IgD-negative memory B cell (primary cell): Measurements from ENCODE around the gene SNX8. TPM values are rescaled to one million over a fixed set of nuclear protein-coding genes. Genes with fewer than 3 reads are reported as not detected.

Experiments
- H3K27ac Mint-ChIP-seq, 3 donors: one replicate each; pipeline ENCODE4 v1.8.0; 2020 to 2022; ENCODE audit warnings: mild to moderate bottlenecking in 3 of 3, mixed read lengths in 3 of 3, moderate library complexity in 1 of 3
- H3K27me3 Mint-ChIP-seq: one replicate; pipeline ENCODE4 v1.8.0; 2021; ENCODE audit warnings: mixed read lengths
- H3K36me3 Mint-ChIP-seq: one replicate; pipeline ENCODE4 v1.8.0; 2020; ENCODE audit warnings: mild to moderate bottlenecking, mixed read lengths
- H3K4me1 Mint-ChIP-seq, 3 donors: one replicate each; pipeline ENCODE4 v1.8.0; 2020 to 2022; ENCODE audit warnings: mixed read lengths in 3 of 3, mild to moderate bottlenecking in 1 of 3
- H3K4me3 Mint-ChIP-seq, 4 donors: one replicate each; pipeline ENCODE4 v1.8.0; 2020 to 2022; ENCODE audit warnings: mild to moderate bottlenecking in 4 of 4, mixed read lengths in 4 of 4, moderate library complexity in 3 of 4
- H3K9me3 Mint-ChIP-seq, 3 donors: one replicate each; pipeline ENCODE4 v1.8.0; 2020 to 2021; ENCODE audit warnings: mixed read lengths in 3 of 3, mild to moderate bottlenecking in 1 of 3
- polyA plus RNA-seq: library from polyadenylated mRNA; unstranded; fragments of 300-500 nt; fragmentation: Illumina TruSeq; gene quantifications from one replicate; pipeline ENCODE4 v1.2.3, GENCODE V29; 2021

The SNX8 gene
- polyA plus RNA-seq: 61.3 TPM

GRCh38 chr7:2314209-2314955 lies at the start of gene SNX8:
Gene SNX8 (minus strand): TSS chr7:2314441. CDS start chr7:2314421, 20 bp downstream.
- H3K36me3 Mint-ChIP-seq: peaks cover 2% of the 10 kb centered on the region
- H3K4me1 Mint-ChIP-seq: peaks cover 12 to 28% (median 23%) of the 10 kb centered on the region in 3 donors
- peak within 1 kb of the TSS; percentile 98 to 99 (median 98) for H3K27ac Mint-ChIP-seq
- no peaks in the 10 kb centered on the region for H3K9me3 Mint-ChIP-seq
- no peaks in the 10 kb centered on the region for H3K27me3 Mint-ChIP-seq
- H3K4me3 Mint-ChIP-seq: peak within 1 kb of the TSS in 2 of 4 donors; percentile 92 to 98

- Mint-ChIP-seq H3K27me3 (no peaks in the 10 kb centered on the region), H3K4me1 (peaks cover 4 to 21% (median 16%) of the 10 kb centered on the region in 3 donors), H3K36me3 (no peaks in the 10 kb centered on the region), H3K27ac (peak overlapping the region in 1 of 3 donors; percentile 19), H3K4me3 (no peak overlapping the region), H3K9me3 (no peaks in the 10 kb centered on the region)
These were observed 48.3 kb upstream of the SNX8 start for GRCh38 chr7:2362385-2363088.

GRCh38 chr7:2360796-2361195 lies 46.6 kb upstream of the SNX8 start:
- Mint-ChIP-seq H3K27ac (peak overlapping the region in 1 of 3 donors; percentile 21), H3K4me1 (peaks cover 8 to 31% (median 27%) of the 10 kb centered on the region in 3 donors), H3K27me3 (no peaks in the 10 kb centered on the region), H3K9me3 (no peaks in the 10 kb centered on the region), H3K4me3 (no peak overlapping the region), H3K36me3 (no peaks in the 10 kb centered on the region)

GRCh38 chr7:2359610-2360009 lies 45.4 kb upstream of the SNX8 start:
- H3K9me3 Mint-ChIP-seq: no peaks in the 10 kb centered on the region
- peak overlapping the region in 2 of 4 donors; percentile 12 to 33 for H3K4me3 Mint-ChIP-seq
- H3K4me1 Mint-ChIP-seq: peaks cover 10 to 31% (median 29%) of the 10 kb centered on the region in 3 donors
- no peaks in the 10 kb centered on the region for H3K27me3 Mint-ChIP-seq
- peak overlapping the region in 2 of 3 donors; percentile 31 to 51 for H3K27ac Mint-ChIP-seq
- no peaks in the 10 kb centered on the region for H3K36me3 Mint-ChIP-seq

- no peaks in the 10 kb centered on the region for H3K9me3 Mint-ChIP-seq
- peak overlapping the region in 1 of 4 donors; percentile 33 for H3K4me3 Mint-ChIP-seq
- H3K27ac Mint-ChIP-seq: peak overlapping the region in 2 of 3 donors; percentile 31 to 51
- no peaks in the 10 kb centered on the region for H3K27me3 Mint-ChIP-seq
- H3K36me3 Mint-ChIP-seq: no peaks in the 10 kb centered on the region
- peaks cover 10 to 33% (median 29%) of the 10 kb centered on the region in 3 donors for H3K4me1 Mint-ChIP-seq
These were observed 44.8 kb upstream of the SNX8 start for GRCh38 chr7:2358968-2359527.

GRCh38 chr7:2357571-2357970 lies 43.3 kb upstream of the SNX8 start:
- H3K4me3 Mint-ChIP-seq: peak overlapping the region in 3 of 4 donors; percentile 18 to 93 (median 33)
- H3K27ac Mint-ChIP-seq: peak overlapping the region in 1 of 3 donors; percentile 1
- H3K27me3 Mint-ChIP-seq: no peaks in the 10 kb centered on the region
- H3K9me3 Mint-ChIP-seq: no peaks in the 10 kb centered on the region
- H3K4me1 Mint-ChIP-seq: peaks cover 10 to 35% (median 34%) of the 10 kb centered on the region in 3 donors
- H3K36me3 Mint-ChIP-seq: no peaks in the 10 kb centered on the region

- Mint-ChIP-seq H3K36me3 (no peaks in the 10 kb centered on the region), H3K27ac (peak overlapping the region in 1 of 3 donors; percentile 1), H3K4me1 (peaks cover 10 to 35% (median 34%) of the 10 kb centered on the region in 3 donors)
These were observed 42.9 kb upstream of the SNX8 start for GRCh38 chr7:2357165-2357564.

GRCh38 chr7:2355705-2356008 lies 41.4 kb upstream of the SNX8 start:
- Mint-ChIP-seq H3K27me3 (no peaks in the 10 kb centered on the region), H3K36me3 (no peaks in the 10 kb centered on the region), H3K4me3 (peak overlapping the region; percentile 83 to 93 (median 90)), H3K4me1 (peaks cover 10 to 34% (median 33%) of the 10 kb centered on the region in 3 donors), H3K27ac (peak overlapping the region; percentile 67 to 91 (median 83)), H3K9me3 (no peaks in the 10 kb centered on the region)

More at GRCh38 chr7:2357165-2357564, 42.9 kb upstream of the SNX8 start:
- H3K9me3 Mint-ChIP-seq: no peaks in the 10 kb centered on the region
- no peaks in the 10 kb centered on the region for H3K27me3 Mint-ChIP-seq
- H3K4me3 Mint-ChIP-seq: peak overlapping the region; percentile 33 to 93 (median 36)

GRCh38 chr7:2354939-2355704 lies 40.9 kb upstream of the SNX8 start:
- Mint-ChIP-seq H3K27ac (peak overlapping the region in 2 of 3 donors; percentile 83 to 100), H3K4me1 (peaks cover 10 to 33% (median 27%) of the 10 kb centered on the region in 3 donors), H3K36me3 (no peaks in the 10 kb centered on the region), H3K4me3 (peak overlapping the region; percentile 93 to 98 (median 97)), H3K27me3 (no peaks in the 10 kb centered on the region), H3K9me3 (no peaks in the 10 kb centered on the region)

GRCh38 chr7:2354186-2354938 lies 40.1 kb upstream of the SNX8 start, which contains the start of gene EIF3B:
Gene EIF3B (plus strand): TSS chr7:2354827. CDS start chr7:2354922, 95 bp downstream.
- Mint-ChIP-seq H3K27me3 (no peaks in the 10 kb centered on the region), H3K4me3 (peak within 1 kb of the TSS; percentile 93 to 98 (median 97)), H3K4me1 (peaks cover 10 to 26% (median 21%) of the 10 kb centered on the region in 3 donors), H3K9me3 (no peaks in the 10 kb centered on the region), H3K27ac (peak within 1 kb of the TSS; percentile 97 to 100 (median 100)), H3K36me3 (no peaks in the 10 kb centered on the region)

- Mint-ChIP-seq H3K27ac (peak overlapping the region; percentile 97 to 100 (median 100)), H3K36me3 (no peaks in the 10 kb centered on the region), H3K4me1 (peaks cover 6 to 21% (median 17%) of the 10 kb centered on the region in 3 donors), H3K9me3 (no peaks in the 10 kb centered on the region), H3K27me3 (no peaks in the 10 kb centered on the region), H3K4me3 (peak overlapping the region; percentile 93 to 98 (median 97))
These were observed 39.6 kb upstream of the SNX8 start for GRCh38 chr7:2353936-2354185.

GRCh38 chr7:2353113-2353935 lies 39.1 kb upstream of the SNX8 start:
- H3K4me3 Mint-ChIP-seq: peak overlapping the region; percentile 93 to 98 (median 97)
- H3K4me1 Mint-ChIP-seq: peaks cover 6 to 21% (median 17%) of the 10 kb centered on the region in 3 donors
- no peaks in the 10 kb centered on the region for H3K27me3 Mint-ChIP-seq
- no peaks in the 10 kb centered on the region for H3K36me3 Mint-ChIP-seq
- H3K9me3 Mint-ChIP-seq: no peaks in the 10 kb centered on the region
- peak overlapping the region; percentile 97 to 100 (median 100) for H3K27ac Mint-ChIP-seq

GRCh38 chr7:2350861-2351260 lies 36.6 kb upstream of the SNX8 start:
- no peaks in the 10 kb centered on the region for H3K27me3 Mint-ChIP-seq
- H3K36me3 Mint-ChIP-seq: no peaks in the 10 kb centered on the region
- H3K4me3 Mint-ChIP-seq: peak overlapping the region in 1 of 4 donors; percentile 75
- H3K27ac Mint-ChIP-seq: peak overlapping the region in 1 of 3 donors; percentile 25
- H3K9me3 Mint-ChIP-seq: no peaks in the 10 kb centered on the region
- H3K4me1 Mint-ChIP-seq: peaks cover 7 to 11% (median 9%) of the 10 kb centered on the region in 3 donors
